Measurements from ENCODE around the gene SSC4D. TPM values are rescaled to one million over a fixed set of nuclear protein-coding genes. Genes with fewer than 3 reads are reported as not detected.
"Not testable (repeated sequence)": the region's sequence is repeated elsewhere in the genome, so short reads cannot be mapped to it uniquely, and the experiment has no call there.

Gene SSC4D
- total and polyA plus RNA-seq, 2 of the 8 experiments (the other 6 are each of a cell fraction or from before 2014, with no cell fraction given) = 11.8 to 27.5 TPM

DNA sequence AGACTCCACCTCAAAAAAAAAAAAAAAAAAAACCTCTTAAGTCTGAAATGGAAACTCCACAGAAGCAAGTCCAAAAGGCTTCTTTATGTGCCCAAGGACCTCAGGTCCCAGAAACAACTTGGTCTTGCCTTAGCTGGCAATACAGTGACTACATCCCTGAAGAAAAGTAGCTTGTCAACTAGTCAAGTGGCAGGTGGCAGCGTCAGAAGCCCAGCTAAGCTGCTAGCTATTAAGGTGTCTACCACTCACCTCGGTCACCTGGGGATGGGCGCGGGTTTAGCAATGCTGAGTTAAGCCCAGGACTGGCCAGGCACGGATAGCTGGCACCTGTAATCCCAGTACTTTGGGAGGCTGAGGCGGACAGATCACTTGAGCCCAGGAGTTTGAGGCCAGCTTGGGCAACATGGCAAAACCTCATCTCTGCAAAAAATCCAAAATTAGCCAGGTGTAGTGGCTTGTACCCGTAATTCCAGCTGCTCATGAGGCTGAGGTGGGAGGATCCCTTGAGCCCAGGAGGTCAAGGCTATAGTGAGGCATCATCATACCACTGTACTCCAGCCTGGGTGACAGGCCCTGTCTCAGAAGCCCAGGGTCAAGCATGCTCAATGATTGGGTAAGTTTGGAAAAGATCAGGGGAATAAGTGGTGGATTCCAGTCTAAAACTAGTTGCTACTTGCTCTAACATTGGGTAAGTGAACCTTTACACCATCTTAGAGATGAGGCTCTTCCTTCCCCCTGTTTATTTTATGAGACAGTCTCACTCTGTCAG, 29.8 kb upstream of the SSC4D start:
- H3K4me2 ChIP-seq (ENCODE audit: insufficient read depth in 1 of 2, low read depth in 2 of 2, low read length in 2 of 2); H3K9me3 ChIP-seq (ENCODE audit: insufficient read depth in 2 of 2, low read depth in 1 of 2, low read length in 1 of 2); H2AFZ ChIP-seq (ENCODE audit: low read length); H3K18ac ChIP-seq (ENCODE audit: extremely low read depth, low read length); H2BK12ac ChIP-seq (ENCODE audit: low read depth, low read length); H3K4me3 ChIP-seq (ENCODE audit: extremely low read depth in 1 of 4, insufficient read depth in 2 of 4, low read depth in 3 of 4, low read length in 4 of 4); H3K27ac ChIP-seq (ENCODE audit: low read depth, low read length); H4K20me1 ChIP-seq (replicated peaks in 1 of 2; ENCODE audit: control insufficient read depth in 1 of 2, insufficient read depth in 2 of 2, low read length in 2 of 2); FAIRE-seq; H3K56ac ChIP-seq (replicated peaks; ENCODE audit: insufficient read length, low read depth, low read length); POLR2A ChIA-PET (ENCODE audit: partially characterized antibody); H4K8ac ChIP-seq (ENCODE audit: extremely low read depth, insufficient read depth, low read length); CTCF ChIA-PET (ENCODE audit: partially characterized antibody); H2BK20ac ChIP-seq (ENCODE audit: low read length); H3K27me3 ChIP-seq (replicated peaks in 1 of 4; ENCODE audit: control insufficient read depth in 3 of 4, extremely low read depth in 1 of 4, insufficient read depth in 3 of 4, low read length in 3 of 4); H2BK15ac ChIP-seq (ENCODE audit: low read length); H3K4ac ChIP-seq (replicated peaks; ENCODE audit: insufficient read length, low read depth, low read length); H3K9ac ChIP-seq (replicated peaks in 1 of 4; ENCODE audit: extremely low read depth in 1 of 4, low read depth in 3 of 4, low read length in 3 of 4); H2AK5ac ChIP-seq (ENCODE audit: low read depth, low read length); H3K23ac ChIP-seq (ENCODE audit: insufficient read length); H3K4me1 ChIP-seq (replicated peaks in 1 of 4; ENCODE audit: control insufficient read depth in 3 of 4, insufficient read depth in 4 of 4, low read length in 3 of 4); H3K79me2 ChIP-seq (ENCODE audit: control insufficient read depth in 1 of 2, insufficient read depth in 2 of 2, low read length in 2 of 2); H2BK120ac ChIP-seq (replicated peaks; ENCODE audit: low read depth, low read length); H4K5ac ChIP-seq (ENCODE audit: insufficient read length, low read depth, low read length); H2BK5ac ChIP-seq (ENCODE audit: low read depth, low read length); H3K14ac ChIP-seq (ENCODE audit: insufficient read length); H4K91ac ChIP-seq (replicated peaks; ENCODE audit: insufficient read length, low read length); H3K79me1 ChIP-seq (ENCODE audit: low read depth, low read length); H3K36me3 ChIP-seq (ENCODE audit: control insufficient read depth in 2 of 4, insufficient read depth in 4 of 4, low read length in 3 of 4); H3K23me2 ChIP-seq (ENCODE audit: low read depth, low read length): not testable (repeated sequence)
- DNase-seq (ENCODE audit: low read depth in 1 of 2, low spot score in 2 of 2) = peak in 1 of 2 experiments; percentile 33
- WGBS, 2 experiments (ENCODE audit: extremely low coverage in 1 of 2, insufficient coverage in 1 of 2, insufficient read length in 1 of 2, insufficient replicate concordance in 2 of 2, low coverage in 1 of 2, low lambda C conversion rate in 2 of 2, missing lambda C conversion rate in 1 of 2) = 85% methylated on average over 4 of the region's 7 CpGs; no CpG with 5 or more reads in 1 of the 2 experiments
